ENCODE results near the gene TIMP3. TPM values are rescaled to one million over a fixed set of nuclear protein-coding genes. Genes with fewer than 3 reads are reported as not detected.

The TIMP3 gene
- total RNA-seq, 1 experiment from 2014 or later, result 0.87 TPM

DNA sequence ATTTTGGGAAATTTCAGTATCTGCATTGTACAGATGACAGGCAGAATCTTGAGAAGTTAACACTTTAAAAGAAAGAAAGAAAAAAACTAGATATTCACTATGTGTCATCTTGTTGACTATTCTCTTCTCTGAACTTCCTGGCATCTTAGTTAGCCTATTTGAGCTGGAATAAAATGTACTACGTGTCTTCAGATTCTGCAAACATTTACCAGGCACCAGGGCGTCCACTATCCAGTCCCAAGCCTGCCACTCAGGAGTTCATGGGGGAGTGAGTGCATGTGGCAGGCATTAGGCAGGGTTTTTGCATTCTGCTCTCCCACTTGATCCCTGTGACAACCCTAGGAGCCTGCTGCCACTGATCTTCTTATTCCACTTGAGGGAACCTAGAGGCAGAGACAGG, 25.0 kb downstream of the TIMP3 start:
- no peak overlapping the region for H3K4me3 Mint-ChIP-seq
- Histone ChIP-seq H3K56ac (ENCODE audit: insufficient read length, low read depth, low read length) (no peak overlapping the region), H4K91ac (ENCODE audit: insufficient read length, low read depth, low read length) (no peak overlapping the region), H3K23me2 (ENCODE audit: insufficient read length, low read depth, low read length, poor library complexity, severe bottlenecking) (no peaks in the 10 kb centered on the region), H2BK12ac (ENCODE audit: insufficient read length, low read depth, low read length) (no peak overlapping the region), H4K20me1 (ENCODE audit: control insufficient read depth, insufficient read depth, insufficient read length) (no peaks in the 10 kb centered on the region), H2AK5ac (ENCODE audit: insufficient read length, low read length) (no peak overlapping the region), H3K27ac (ENCODE audit: insufficient read length, low read depth, low read length) (no peak overlapping the region), H3K27me3 (ENCODE audit: insufficient read depth, low read length) (no peaks in the 10 kb centered on the region), H3K18ac (ENCODE audit: insufficient read length, low read depth, low read length) (no peak overlapping the region), H3K4me1 (ENCODE audit: insufficient read depth, low read length) (no peaks in the 10 kb centered on the region; the same call in 1 of the 2 replicates), H3K4me2 (ENCODE audit: insufficient read depth, insufficient read length, low read length) (no peak overlapping the region), H3T11ph (ENCODE audit: low read length) (no peak overlapping the region), H2AFZ (ENCODE audit: low read length) (no peak overlapping the region), H2BK5ac (ENCODE audit: insufficient read length, low read length) (no peak overlapping the region), H3K4ac (ENCODE audit: low read depth, low read length) (no peak overlapping the region), H2BK15ac (ENCODE audit: low read depth, low read length) (no peak overlapping the region), H2BK20ac (ENCODE audit: low read depth, low read length, poor library complexity, severe bottlenecking) (no peak overlapping the region), H3K79me1 (ENCODE audit: insufficient read depth, low read depth, low read length, poor library complexity, severe bottlenecking) (no peaks in the 10 kb centered on the region), H3K23ac (ENCODE audit: insufficient read length, low read depth, low read length) (no peak overlapping the region), H3K9ac (ENCODE audit: extremely low read depth, insufficient read length, low read length) (no peak overlapping the region), H4K8ac (replicated peaks; ENCODE audit: insufficient read length, low read depth, low read length) (no peak overlapping the region), H3K79me2 (ENCODE audit: insufficient read depth, low read length) (no peaks in the 10 kb centered on the region), H3K14ac (ENCODE audit: insufficient read depth, low read length) (no peak overlapping the region), H4K5ac (ENCODE audit: insufficient read length, low read depth, low read length) (no peak overlapping the region), H2BK120ac (ENCODE audit: low read depth, low read length, poor library complexity, severe bottlenecking) (no peak overlapping the region), H3K9me3 (ENCODE audit: control insufficient read depth, low read depth, low read length) (no peaks in the 10 kb centered on the region)
- peaks cover 22 to 25% of the 10 kb centered on the region in 2 experiments for H3K4me1 Mint-ChIP-seq
- H3K27me3 Mint-ChIP-seq (ENCODE audit: low read depth), result peaks cover 2% of the 10 kb centered on the region
- TF ChIP-seq, protein P1, sequence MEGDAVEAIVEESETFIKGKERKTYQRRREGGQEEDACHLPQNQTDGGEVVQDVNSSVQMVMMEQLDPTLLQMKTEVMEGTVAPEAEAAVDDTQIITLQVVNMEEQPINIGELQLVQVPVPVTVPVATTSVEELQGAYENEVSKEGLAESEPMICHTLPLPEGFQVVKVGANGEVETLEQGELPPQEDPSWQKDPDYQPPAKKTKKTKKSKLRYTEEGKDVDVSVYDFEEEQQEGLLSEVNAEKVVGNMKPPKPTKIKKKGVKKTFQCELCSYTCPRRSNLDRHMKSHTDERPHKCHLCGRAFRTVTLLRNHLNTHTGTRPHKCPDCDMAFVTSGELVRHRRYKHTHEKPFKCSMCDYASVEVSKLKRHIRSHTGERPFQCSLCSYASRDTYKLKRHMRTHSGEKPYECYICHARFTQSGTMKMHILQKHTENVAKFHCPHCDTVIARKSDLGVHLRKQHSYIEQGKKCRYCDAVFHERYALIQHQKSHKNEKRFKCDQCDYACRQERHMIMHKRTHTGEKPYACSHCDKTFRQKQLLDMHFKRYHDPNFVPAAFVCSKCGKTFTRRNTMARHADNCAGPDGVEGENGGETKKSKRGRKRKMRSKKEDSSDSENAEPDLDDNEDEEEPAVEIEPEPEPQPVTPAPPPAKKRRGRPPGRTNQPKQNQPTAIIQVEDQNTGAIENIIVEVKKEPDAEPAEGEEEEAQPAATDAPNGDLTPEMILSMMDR (conservative IDR thresholded peaks at IDR 0.05), result no peak
- H3K27ac Mint-ChIP-seq, result no peak overlapping the region
- H3K9me3 Mint-ChIP-seq, result no peaks in the 10 kb centered on the region
- peaks cover 1 to 19% (median 6%) of the 10 kb centered on the region in 3 experiments; a peak in 4 of 7 replicates for H3K36me3 Mint-ChIP-seq (ENCODE audit: insufficient read depth in 1 of 3, low read depth in 3 of 3)
- DNase-seq, result no peak
- WGBS (ENCODE audit: extremely low coverage, insufficient read length, low lambda C conversion rate), result no CpG with 5 or more reads among the region's 2 CpGs
